Stimulated activated CD4-positive, alpha-beta T cell treated with anti-CD3 and anti-CD28 coated beads, Interleukin-15, amount 100 ng/mL, for 48 hours (primary cell): ENCODE results near the gene OR4M1.
"Not testable (repeated sequence)": the region's sequence is repeated elsewhere in the genome, so short reads cannot be mapped to it uniquely, and the experiment has no call there.

Experiments
- DNase-seq, 2 donors: peaks; one replicate each; pipeline ENCODE4 v3.0.0-alpha.2; 2020; ENCODE audit warnings: low read depth in 2 of 2

The OR4M1 gene

GRCh38 chr14:19821016-19821415 lies 47.7 kb downstream of the OR4M1 start:
- not testable (repeated sequence) for DNase-seq

- DNase-seq = no peak
These were observed 49.9 kb downstream of the OR4M1 start for GRCh38 chr14:19823178-19823577.

GRCh38 chr14:19823765-19824164 lies 50.5 kb downstream of the OR4M1 start:
- no peak for DNase-seq

- not testable (repeated sequence) for DNase-seq
These were observed 54.4 kb downstream of the OR4M1 start for GRCh38 chr14:19827626-19828244.

- DNase-seq = no peak
These were observed 55.0 kb downstream of the OR4M1 start for GRCh38 chr14:19828314-19828713.
